A549 (cell line): Measurements from ENCODE around the gene NDUFS8. TPM values are rescaled to one million over a fixed set of nuclear protein-coding genes. Genes with fewer than 3 reads are reported as not detected.

Experiments used
- ATAC-seq, 2 experiments: fragments of 200-7000 bp in 1 of 2; fragments of >200 bp in 1 of 2; cut with Nextera tagmentation in 1 of 2; cut with Tn5 transposase in 1 of 2; 3 replicates each; pipeline versions ENCODE4 v1.8.0 to v1.9.1; 2018 to 2020; ENCODE audit warnings: mild to moderate bottlenecking in 1 of 2, moderate library complexity in 1 of 2
- CTCF ChIA-PET: fragments of 300-600 bp; sonication (Branson Sonifier 250); formaldehyde crosslinking; extraction: SDS; loops from one replicate; lab custom pipeline; 2021; ENCODE audit warnings: antibody characterized with exemption, inconsistent platforms; lab: Yijun Ruan, JAX
- POLR2A ChIA-PET: fragments of 350-600 bp; formaldehyde crosslinking; extraction: SDS; loops from one replicate; lab custom pipeline; 2021; ENCODE audit warnings: antibody characterized with exemption, inconsistent platforms; lab: Yijun Ruan, JAX
- DNase-seq, 2 experiments: peaks; one replicate each; pipeline versions ENCODE4 v3.0.0 to v3.0.0-alpha.2; 2011 to 2016; ENCODE audit warnings: low read depth in 1 of 2, low spot score in 1 of 2
- FAIRE-seq: peaks from 2 replicates; lab custom pipeline; 2011; peaks lifted over from hg19 to GRCh38; lab: Jason Lieb, UNC
- H3K27ac ChIP-seq, 2 experiments: fragments of >200 bp; sonication (Bioruptor Twin); formaldehyde crosslinking; 3 replicates each; pipeline ENCODE4 v1.5.1; 2016 to 2017
- H3K4me1 ChIP-seq: fragments of >200 bp; sonication (Bioruptor Twin); formaldehyde crosslinking; 3 replicates; pipeline ENCODE4 v1.6.1; 2016
- H3K4me2 ChIP-seq: fragments of >200 bp; sonication (Bioruptor Twin); formaldehyde crosslinking; 3 replicates; pipeline ENCODE4 v1.6.1; 2016
- H3K4me3 ChIP-seq: fragments of >200 bp; sonication (Bioruptor Twin); formaldehyde crosslinking; 3 replicates; pipeline ENCODE4 v1.5.1; 2016
- H3K9me3 ChIP-seq: fragments of >200 bp; sonication (Bioruptor Twin); formaldehyde crosslinking; 3 replicates; pipeline ENCODE4 v1.6.1; 2016
- CEBPB ChIP-seq, 2 experiments: fragments of >200 bp in 1 of 2; sonication (Bioruptor Twin) in 1 of 2; formaldehyde crosslinking in 1 of 2; IDR thresholded peaks; 2 replicates each; pipeline ENCODE4 v1.6.1; 2012 to 2016
- CHD4 ChIP-seq: fragments of 200-600 bp; sonication (generic); IDR thresholded peaks from 2 replicates; pipeline ENCODE4 v1.6.1; 2016; ENCODE audit warnings: antibody characterized with exemption, mild to moderate bottlenecking, borderline replicate concordance
- CTCF ChIP-seq: fragments of >200 bp; sonication (Bioruptor Twin); formaldehyde crosslinking; IDR thresholded peaks from 3 replicates; pipeline ENCODE4 v1.5.1; 2016
- GATA3 ChIP-seq: IDR thresholded peaks from 2 replicates; pipeline ENCODE4 v1.6.1; 2012; ENCODE audit warnings: borderline replicate concordance
- HMGXB4 ChIP-seq: fragments of 250-450 bp; sonication (Bioruptor Pico); IDR thresholded peaks from 2 replicates; pipeline ENCODE4 v1.5.0; 2021; ENCODE audit warnings: mild to moderate bottlenecking, moderate library complexity, borderline replicate concordance
- HOXB13 ChIP-seq: fragments of 250-450 bp; sonication (Bioruptor Pico); IDR thresholded peaks from 2 replicates; pipeline ENCODE4 v1.5.0; 2020; ENCODE audit warnings: low read depth, mild to moderate bottlenecking, moderate library complexity
- HOXB5 ChIP-seq: fragments of 250-450 bp; sonication (Bioruptor Pico); IDR thresholded peaks from 2 replicates; pipeline ENCODE4 v1.5.0; 2020; ENCODE audit warnings: mild to moderate bottlenecking, moderate library complexity
- RAD21 ChIP-seq, 2 experiments: fragments of >200 bp in 1 of 2; sonication (Bioruptor Twin) in 1 of 2; formaldehyde crosslinking in 1 of 2; IDR thresholded peaks in 1 of 2; conservative IDR thresholded peaks in 1 of 2; 2 replicates in 1 of 2; 3 replicates in 1 of 2; pipeline ENCODE4 v1.6.1; 2012 to 2018; ENCODE audit warnings: inconsistent platforms in 1 of 2
- SMC3 ChIP-seq: fragments of >200 bp; sonication (Bioruptor Twin); formaldehyde crosslinking; IDR thresholded peaks from 3 replicates; pipeline ENCODE4 v1.6.1; 2018; ENCODE audit warnings: inconsistent platforms
- WGBS: methylation state at CpG from one replicate; pipeline ENCODE4 v1.1.6; 2017; ENCODE audit errors: missing lambda C conversion rate; 5-methylcytosine and 5-hydroxymethylcytosine counted together
- polyA plus RNA-seq, 4 experiments: library from polyadenylated mRNA; depleted of rRNA in 3 of 4; stranded (reverse); fragments of >200 nt; fragmentation: RNase III in 1 of 4; extraction: RNeasy Plus Mini Kit Qiagen cat#74134 plus additional on column Dnase treatment in 1 of 4; gene quantifications; 2 replicates in 3 of 4; 3 replicates in 1 of 4; pipeline ENCODE4 v1.2.3, GENCODE V29; 2011 to 2017
- TF ChIP-seq, protein P1 (sequence below): fragments of 200-600 bp; sonication (generic); IDR thresholded peaks from 2 replicates; pipeline ENCODE4 v1.6.1; 2016; ENCODE audit warnings: antibody characterized with exemption, mild to moderate bottlenecking, moderate library complexity
- TF ChIP-seq, protein P2 (sequence below): fragments of 250-450 bp; sonication (Bioruptor Pico); IDR thresholded peaks from 2 replicates; pipeline ENCODE4 v1.5.0; 2020; ENCODE audit warnings: low read depth, mild to moderate bottlenecking, moderate library complexity

The NDUFS8 gene
- polyA plus RNA-seq, 2 of the 4 experiments (the other 2 are of a cell fraction): 71.0 to 298 TPM

- POLR2A ChIA-PET: no interaction called here
- DNase-seq (no peak), ATAC-seq (no peak), FAIRE-seq (no peak)
- Histone ChIP-seq H3K4me1 (peaks cover 6% of the 10 kb centered on the region; the same call in 1 of the 3 replicates), H3K4me2 (no peak overlapping the region), H3K4me3 (no peak overlapping the region), H3K27ac (no peak overlapping the region), H3K9me3 (no peaks in the 10 kb centered on the region)
- CTCF ChIA-PET: interaction anchor here (1.3 kb wide), 1 partner anchor 18 kb away, joined by 3 read pairs; no protein-coding TSS in a partner anchor
- WGBS: 91% methylated on average over 10 of the region's 10 CpGs
- TF ChIP-seq CEBPB (IDR thresholded peaks at IDR 0.05): peak in 1 of 2 experiments; percentile 51; a peak in 2 of 4 replicates
- TF ChIP-seq, protein P1, sequence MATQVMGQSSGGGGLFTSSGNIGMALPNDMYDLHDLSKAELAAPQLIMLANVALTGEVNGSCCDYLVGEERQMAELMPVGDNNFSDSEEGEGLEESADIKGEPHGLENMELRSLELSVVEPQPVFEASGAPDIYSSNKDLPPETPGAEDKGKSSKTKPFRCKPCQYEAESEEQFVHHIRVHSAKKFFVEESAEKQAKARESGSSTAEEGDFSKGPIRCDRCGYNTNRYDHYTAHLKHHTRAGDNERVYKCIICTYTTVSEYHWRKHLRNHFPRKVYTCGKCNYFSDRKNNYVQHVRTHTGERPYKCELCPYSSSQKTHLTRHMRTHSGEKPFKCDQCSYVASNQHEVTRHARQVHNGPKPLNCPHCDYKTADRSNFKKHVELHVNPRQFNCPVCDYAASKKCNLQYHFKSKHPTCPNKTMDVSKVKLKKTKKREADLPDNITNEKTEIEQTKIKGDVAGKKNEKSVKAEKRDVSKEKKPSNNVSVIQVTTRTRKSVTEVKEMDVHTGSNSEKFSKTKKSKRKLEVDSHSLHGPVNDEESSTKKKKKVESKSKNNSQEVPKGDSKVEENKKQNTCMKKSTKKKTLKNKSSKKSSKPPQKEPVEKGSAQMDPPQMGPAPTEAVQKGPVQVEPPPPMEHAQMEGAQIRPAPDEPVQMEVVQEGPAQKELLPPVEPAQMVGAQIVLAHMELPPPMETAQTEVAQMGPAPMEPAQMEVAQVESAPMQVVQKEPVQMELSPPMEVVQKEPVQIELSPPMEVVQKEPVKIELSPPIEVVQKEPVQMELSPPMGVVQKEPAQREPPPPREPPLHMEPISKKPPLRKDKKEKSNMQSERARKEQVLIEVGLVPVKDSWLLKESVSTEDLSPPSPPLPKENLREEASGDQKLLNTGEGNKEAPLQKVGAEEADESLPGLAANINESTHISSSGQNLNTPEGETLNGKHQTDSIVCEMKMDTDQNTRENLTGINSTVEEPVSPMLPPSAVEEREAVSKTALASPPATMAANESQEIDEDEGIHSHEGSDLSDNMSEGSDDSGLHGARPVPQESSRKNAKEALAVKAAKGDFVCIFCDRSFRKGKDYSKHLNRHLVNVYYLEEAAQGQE: no peak
- no peak for TF ChIP-seq HMGXB4 (CRISPR knock-in tag)
- TF ChIP-seq, protein P2, sequence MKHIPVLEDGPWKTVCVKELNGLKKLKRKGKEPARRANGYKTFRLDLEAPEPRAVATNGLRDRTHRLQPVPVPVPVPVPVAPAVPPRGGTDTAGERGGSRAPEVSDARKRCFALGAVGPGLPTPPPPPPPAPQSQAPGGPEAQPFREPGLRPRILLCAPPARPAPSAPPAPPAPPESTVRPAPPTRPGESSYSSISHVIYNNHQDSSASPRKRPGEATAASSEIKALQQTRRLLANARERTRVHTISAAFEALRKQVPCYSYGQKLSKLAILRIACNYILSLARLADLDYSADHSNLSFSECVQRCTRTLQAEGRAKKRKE (CRISPR knock-in tag): no peak
- no peak for TF ChIP-seq SMC3
- TF ChIP-seq GATA3: no peak
- TF ChIP-seq CHD4: no peak
- TF ChIP-seq, all 56 proteins: peak for 1
Observed at GRCh38 chr11:68074584-68075352, 44.3 kb downstream of the NDUFS8 start.

GRCh38 chr11:68076371-68077042 is 46.0 kb downstream of the NDUFS8 start:
- no peaks in the 10 kb centered on the region for H3K9me3 ChIP-seq
- DNase-seq (no peak), ATAC-seq (peak in 1 of 2 experiments; percentile 64; a peak in 4 of 6 replicates), FAIRE-seq (no peak)
- H3K4me2 ChIP-seq: no peak overlapping the region
- TF ChIP-seq, protein P1: no peak
- no peak for TF ChIP-seq HOXB13
- TF ChIP-seq CTCF: 0 out of 3 replicates have a peak, but pooled peaks have one; percentile 5
- no peak for TF ChIP-seq HMGXB4 (CRISPR knock-in tag)
- TF ChIP-seq RAD21 (conservative IDR thresholded peaks at IDR 0.05 in 1 of 2, IDR thresholded peaks at IDR 0.05 in 1 of 2): peak in 1 of 2 experiments; percentile 36; a peak in 2 of 5 replicates
- no peak for TF ChIP-seq HOXB5 (CRISPR knock-in tag)
- peaks cover 6% of the 10 kb centered on the region; the same call in 1 of the 3 replicates for H3K4me1 ChIP-seq
- ChIA-PET POLR2A (no interaction called here), CTCF (interaction anchor here (1.0 to 1.3 kb wide), 3 partner anchors 11 to 133 kb away, joined by 3 to 5 read pairs (median 3); no protein-coding TSS in a partner anchor)
- WGBS: 70% methylated on average over 11 of the region's 11 CpGs
- no peak overlapping the region for H3K27ac ChIP-seq
- no peak overlapping the region for H3K4me3 ChIP-seq
